Measurements from ENCODE around the gene SH3GL3.

The SH3GL3 gene

GRCh38 chr15:83446904-83447709 is at the start of gene SH3GL3:
SH3GL3 (plus strand) TSS chr15:83447341; CDS start chr15:83447534, 193 bp downstream.
- in situ Hi-C loops (cut with MboI; ENCODE audit: low sequenced_read_pairs): no loop called here

- in situ Hi-C loops (cut with MboI; ENCODE audit: low sequenced_read_pairs): no loop called here
Measured at GRCh38 chr15:83398626-83399025, 48.5 kb upstream of the SH3GL3 start.

GRCh38 chr15:83404121-83404520 is 43.0 kb upstream of the SH3GL3 start:
- in situ Hi-C loops (cut with MboI; ENCODE audit: low sequenced_read_pairs): no loop called here

GRCh38 chr15:83410532-83410931 is 36.6 kb upstream of the SH3GL3 start:
- in situ Hi-C loops (cut with MboI; ENCODE audit: low sequenced_read_pairs): no loop called here

- in situ Hi-C loops (cut with MboI; ENCODE audit: low sequenced_read_pairs): no loop called here
Measured at GRCh38 chr15:83413054-83413719, 34.0 kb upstream of the SH3GL3 start.

- in situ Hi-C loops (cut with MboI; ENCODE audit: low sequenced_read_pairs): no loop called here
Measured at GRCh38 chr15:83422081-83422480, 25.1 kb upstream of the SH3GL3 start.

GRCh38 chr15:83422541-83422940 is 24.6 kb upstream of the SH3GL3 start:
- in situ Hi-C loops (cut with MboI; ENCODE audit: low sequenced_read_pairs): no loop called here

- in situ Hi-C loops (cut with MboI; ENCODE audit: low sequenced_read_pairs): no loop called here
Measured at GRCh38 chr15:83424101-83424500, 23.0 kb upstream of the SH3GL3 start.

GRCh38 chr15:83430441-83430840 is 16.7 kb upstream of the SH3GL3 start:
- in situ Hi-C loops (cut with MboI; ENCODE audit: low sequenced_read_pairs): no loop called here

GRCh38 chr15:83431521-83431920 is 15.6 kb upstream of the SH3GL3 start:
- in situ Hi-C loops (cut with MboI; ENCODE audit: low sequenced_read_pairs): no loop called here

GRCh38 chr15:83435202-83435601 is 11.9 kb upstream of the SH3GL3 start:
- in situ Hi-C loops (cut with MboI; ENCODE audit: low sequenced_read_pairs): no loop called here

GRCh38 chr15:83435782-83436181 is 11.4 kb upstream of the SH3GL3 start:
- in situ Hi-C loops (cut with MboI; ENCODE audit: low sequenced_read_pairs): no loop called here

- in situ Hi-C loops (cut with MboI; ENCODE audit: low sequenced_read_pairs): no loop called here
Measured at GRCh38 chr15:83436513-83437158, 10.5 kb upstream of the SH3GL3 start.

- in situ Hi-C loops (cut with MboI; ENCODE audit: low sequenced_read_pairs): no loop called here
Measured at GRCh38 chr15:83443076-83443847, 3.9 kb upstream of the SH3GL3 start.

- in situ Hi-C loops (cut with MboI; ENCODE audit: low sequenced_read_pairs): no loop called here
Measured at GRCh38 chr15:83444936-83445335, 2.2 kb upstream of the SH3GL3 start.

GRCh38 chr15:83445643-83446042 is 1.5 kb upstream of the SH3GL3 start:
- in situ Hi-C loops (cut with MboI; ENCODE audit: low sequenced_read_pairs): no loop called here

GRCh38 chr15:83446417-83446816 is 724 bp upstream of the SH3GL3 start:
- in situ Hi-C loops (cut with MboI; ENCODE audit: low sequenced_read_pairs): no loop called here

- in situ Hi-C loops (cut with MboI; ENCODE audit: low sequenced_read_pairs): no loop called here
Measured at GRCh38 chr15:83449250-83449671, 2.1 kb downstream of the SH3GL3 start.

GRCh38 chr15:83449937-83450506 is 2.9 kb downstream of the SH3GL3 start:
- in situ Hi-C loops (cut with MboI; ENCODE audit: low sequenced_read_pairs): no loop called here

GRCh38 chr15:83457149-83457548 is 10.0 kb downstream of the SH3GL3 start:
- in situ Hi-C loops (cut with MboI; ENCODE audit: low sequenced_read_pairs): no loop called here

- in situ Hi-C loops (cut with MboI; ENCODE audit: low sequenced_read_pairs): no loop called here
Measured at GRCh38 chr15:83458381-83458780, 11.2 kb downstream of the SH3GL3 start.

Data from HL-60/S4 treated with retinoic acid at 250 ng/mL for 4 days and 3 days (cell line).